ENCODE data around the gene ABAT.
"Not testable (repeated sequence)": the region's sequence is repeated elsewhere in the genome, so short reads cannot be mapped to it uniquely, and the experiment has no call there.

Gene ABAT

GRCh38 chr16:8678068-8678927 is 3.9 kb downstream of the ABAT start:
- no peak for DNase-seq (ENCODE audit: low read depth in 1 of 2, low spot score in 1 of 2)

GRCh38 chr16:8679151-8679550 is 4.7 kb downstream of the ABAT start:
- no peak for DNase-seq (ENCODE audit: low read depth in 1 of 2, low spot score in 1 of 2)

GRCh38 chr16:8682551-8683259 is 8.3 kb downstream of the ABAT start:
- DNase-seq (ENCODE audit: low read depth in 1 of 2, low spot score in 1 of 2), result no peak

- no peak for DNase-seq (ENCODE audit: low read depth in 1 of 2, low spot score in 1 of 2)
These were observed 9.2 kb downstream of the ABAT start for GRCh38 chr16:8683640-8684039.

DNA sequence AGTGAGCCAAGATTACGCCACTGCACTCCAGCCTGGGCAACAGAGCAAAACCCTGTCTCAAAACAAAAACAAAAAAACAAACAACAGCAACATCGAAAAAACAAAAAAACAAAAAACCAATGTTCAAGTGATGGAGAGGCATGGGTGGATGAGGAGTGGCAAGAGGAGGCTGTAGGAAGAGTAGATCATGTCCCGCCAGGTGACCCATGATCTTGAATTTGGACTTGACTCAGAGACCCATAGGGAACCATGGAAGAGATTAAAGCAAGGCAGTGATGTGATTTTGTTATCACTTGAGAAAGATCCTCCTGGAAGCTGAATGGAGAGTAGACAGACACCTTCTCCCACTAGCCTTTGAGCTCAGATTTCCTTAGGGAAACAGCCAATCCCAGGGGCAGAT is 11.2 kb downstream of the ABAT start:
- no peak for DNase-seq (ENCODE audit: low read depth in 1 of 2, low spot score in 1 of 2)

DNA sequence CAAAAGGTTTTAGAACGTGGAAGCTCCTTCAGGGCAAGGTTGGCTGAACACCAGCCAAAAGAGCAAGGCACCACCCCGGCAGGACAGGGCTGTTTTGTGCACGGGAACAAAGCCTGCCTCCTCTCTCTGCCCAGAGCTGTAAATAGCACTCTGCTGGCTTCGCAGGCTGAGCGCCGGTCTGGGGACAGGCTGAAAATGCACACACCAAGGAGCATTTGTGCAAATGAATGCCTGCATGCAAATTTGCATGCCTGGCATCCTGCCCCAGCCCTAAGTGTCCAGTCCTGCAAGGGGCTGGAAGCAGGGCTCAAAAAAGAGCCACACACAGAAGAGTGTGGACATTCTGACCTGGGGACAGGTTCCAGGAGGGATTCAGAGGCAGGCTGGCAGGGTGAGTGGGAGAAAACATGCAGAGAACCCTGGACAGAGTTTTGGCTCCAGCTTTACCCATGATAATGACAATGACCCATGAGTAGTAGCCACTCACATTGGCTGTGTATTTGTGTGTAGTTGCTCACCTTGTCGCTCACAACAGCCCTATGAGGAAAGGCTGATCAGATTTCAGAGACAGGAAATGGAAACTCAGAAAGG is 11.7 kb downstream of the ABAT start:
- DNase-seq (ENCODE audit: low read depth in 1 of 2, low spot score in 1 of 2), result no peak

DNA sequence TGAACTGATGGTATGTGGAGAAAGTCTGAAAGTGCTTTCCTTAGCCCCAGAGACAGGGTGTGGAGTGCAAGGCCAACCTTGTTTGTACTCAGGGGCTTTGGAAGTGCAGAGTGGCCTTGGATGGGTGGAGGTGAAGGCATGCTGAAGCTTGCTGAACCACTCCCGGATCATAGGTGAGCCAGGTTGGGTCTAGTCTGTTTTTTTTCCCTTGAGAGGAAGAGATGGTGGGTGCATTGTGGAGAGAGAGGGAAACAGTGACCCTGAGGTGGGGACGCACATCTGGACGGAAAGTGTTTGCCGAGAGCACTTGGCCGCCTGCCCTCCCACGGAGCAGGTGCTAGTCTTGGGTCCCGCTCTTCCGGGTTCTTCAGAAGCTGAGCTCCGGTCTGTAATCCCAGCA is 12.5 kb downstream of the ABAT start:
- DNase-seq (ENCODE audit: low read depth in 1 of 2, low spot score in 1 of 2), result no peak

DNA sequence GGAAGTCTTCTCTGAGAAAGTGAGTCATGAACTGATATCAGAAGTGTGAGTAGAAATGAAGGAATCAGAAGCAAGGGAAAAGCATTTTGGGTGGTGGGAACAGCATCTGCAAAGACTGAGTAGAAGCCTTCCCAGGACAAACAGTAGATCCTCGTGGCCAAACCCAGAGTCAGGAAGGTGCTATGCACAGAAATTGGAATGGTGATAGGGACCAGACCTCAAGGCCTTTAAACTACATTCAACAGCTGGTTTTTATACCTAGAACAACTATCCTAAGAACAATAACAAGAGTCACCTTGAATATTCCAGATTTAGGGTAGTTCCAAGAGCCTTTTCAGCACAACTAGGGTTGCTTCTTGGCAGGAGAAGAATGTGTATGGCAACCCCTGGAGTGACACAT is 15.3 kb downstream of the ABAT start:
- DNase-seq (ENCODE audit: low read depth in 1 of 2, low spot score in 1 of 2), result no peak

DNA sequence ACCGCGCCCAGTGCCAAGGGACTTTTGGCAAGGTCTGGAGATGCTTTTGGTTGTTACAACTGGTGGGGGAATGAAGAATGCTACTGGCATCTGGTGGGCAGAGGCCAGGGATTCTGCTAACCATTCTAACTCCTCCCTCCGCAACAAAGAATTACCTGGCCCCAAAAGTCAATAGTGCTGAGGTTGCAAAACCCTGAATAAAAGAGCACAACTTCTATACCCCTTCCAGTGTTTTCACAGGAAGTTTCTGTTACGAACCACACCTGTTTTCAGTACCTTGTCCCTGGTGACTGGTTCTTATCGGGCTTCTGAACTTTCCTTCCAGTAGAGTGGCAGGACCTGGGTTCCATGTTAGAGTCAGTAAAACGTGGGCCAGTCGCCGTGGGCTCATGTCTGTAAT is 17.3 kb downstream of the ABAT start:
- DNase-seq (ENCODE audit: low read depth in 1 of 2, low spot score in 1 of 2), result no peak

DNA sequence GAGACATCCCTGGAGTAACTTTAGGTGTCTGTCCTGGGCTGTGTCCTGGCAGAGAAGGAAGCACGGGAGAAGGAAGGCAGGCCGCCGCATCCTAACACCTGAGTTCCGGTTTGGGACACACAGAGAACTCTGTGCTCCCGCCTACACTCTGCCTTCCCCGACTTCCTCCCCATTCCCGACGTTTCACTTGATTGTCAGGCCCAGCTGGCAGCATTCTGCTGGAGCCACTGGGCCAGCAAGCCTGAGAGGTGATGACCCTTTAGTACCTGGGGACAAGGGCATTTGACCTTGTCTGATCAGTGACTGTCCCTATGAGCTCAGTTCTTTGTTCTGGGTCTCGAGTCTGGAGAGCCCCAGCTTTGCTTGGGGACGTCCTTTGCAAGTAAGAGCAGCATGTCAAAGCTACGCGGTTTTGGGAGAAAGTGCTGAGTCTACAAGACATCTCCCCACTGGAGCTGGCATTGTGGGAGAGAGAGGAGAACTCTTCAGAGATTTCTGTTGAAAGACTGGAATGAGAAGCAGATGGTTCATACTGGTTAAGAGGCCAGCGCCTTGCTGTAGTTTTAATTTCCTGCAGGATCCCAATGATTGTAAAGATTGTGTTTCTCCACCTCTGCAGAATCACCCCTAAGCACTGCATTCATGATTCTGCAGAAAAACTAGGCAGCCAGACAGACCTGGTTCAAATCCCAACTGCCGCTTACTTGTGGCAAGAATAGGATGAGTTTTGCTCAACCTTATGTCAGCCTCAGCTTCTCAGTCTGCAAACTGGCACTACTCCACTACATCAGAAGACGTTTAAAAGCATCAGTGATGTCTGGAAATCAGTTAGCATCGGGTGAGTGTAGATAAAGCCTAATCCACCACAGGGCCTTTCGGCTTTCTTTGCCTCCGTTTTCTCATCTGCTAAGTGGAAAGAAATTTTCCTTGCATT is 20.6 kb downstream of the ABAT start:
- no peak for DNase-seq (ENCODE audit: low read depth in 1 of 2, low spot score in 1 of 2)

GRCh38 chr16:8696880-8697279 is 22.5 kb downstream of the ABAT start:
- DNase-seq (ENCODE audit: low read depth in 1 of 2, low spot score in 1 of 2), result no peak

DNA sequence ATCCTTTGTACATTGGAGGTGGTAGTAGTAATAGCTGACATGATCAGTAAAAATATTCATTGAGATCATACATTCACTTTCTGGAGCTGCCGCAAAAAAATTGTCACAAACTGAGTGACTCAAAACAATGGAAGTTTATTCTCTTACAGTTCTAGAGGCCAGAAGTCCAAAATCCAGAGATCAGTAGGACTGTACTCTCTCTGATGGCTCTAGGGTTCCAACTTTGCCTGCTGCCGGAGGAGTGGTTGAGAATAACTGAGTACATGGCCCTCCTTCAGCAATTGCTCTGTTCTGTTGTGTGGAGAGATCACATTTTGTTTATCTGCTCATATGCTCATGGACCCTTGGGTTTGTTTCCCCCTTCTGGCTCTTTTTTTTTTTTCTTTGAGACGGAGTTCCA is 23.5 kb downstream of the ABAT start:
- DNase-seq (ENCODE audit: low read depth in 1 of 2, low spot score in 1 of 2), result no peak

DNA sequence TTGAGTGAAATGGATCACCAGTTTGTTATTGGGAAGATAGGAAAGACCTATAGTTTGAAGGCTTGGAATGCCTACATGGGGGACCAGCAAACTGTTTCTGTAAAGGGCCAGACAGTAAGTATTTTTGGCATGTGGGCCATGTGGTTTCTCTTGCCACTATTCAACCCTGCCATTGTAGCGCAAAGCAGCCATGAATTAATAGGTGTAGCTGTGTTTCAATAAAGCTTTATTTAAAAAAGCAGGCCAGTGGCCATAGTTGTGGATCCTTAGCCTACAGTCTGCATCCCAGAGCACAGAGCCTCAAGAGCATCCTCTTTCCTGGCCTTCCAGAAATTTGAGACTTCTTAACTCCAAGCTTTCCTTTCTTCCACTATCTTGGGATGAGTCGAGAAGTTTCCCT is 29.3 kb downstream of the ABAT start:
- no peak for DNase-seq (ENCODE audit: low read depth in 1 of 2, low spot score in 1 of 2)

DNA sequence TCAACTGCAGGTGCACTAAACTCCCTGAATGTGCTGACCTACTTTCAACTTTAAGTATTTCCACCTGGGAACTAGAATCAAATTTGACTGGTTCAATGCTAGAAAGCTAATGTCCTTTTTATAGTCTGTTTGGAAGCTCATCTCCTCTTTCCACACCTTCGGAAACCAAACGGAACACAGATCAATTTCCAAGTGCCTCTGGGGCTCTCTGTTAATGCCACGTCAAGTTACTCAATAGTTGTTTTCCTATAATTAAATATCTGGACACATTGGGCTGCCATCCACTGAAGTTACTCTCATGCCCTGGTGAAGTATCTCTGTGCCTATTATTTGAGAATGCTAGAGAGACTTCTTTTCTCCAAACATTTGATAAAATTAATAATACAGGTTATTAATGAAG is 29.7 kb downstream of the ABAT start:
- no peak for DNase-seq (ENCODE audit: low read depth in 1 of 2, low spot score in 1 of 2)

GRCh38 chr16:8705100-8705822 is 30.8 kb downstream of the ABAT start:
- not testable (repeated sequence) for DNase-seq (ENCODE audit: low read depth in 1 of 2, low spot score in 1 of 2)

GRCh38 chr16:8708536-8708935 is 34.1 kb downstream of the ABAT start:
- no peak for DNase-seq (ENCODE audit: low read depth in 1 of 2, low spot score in 1 of 2)

DNA sequence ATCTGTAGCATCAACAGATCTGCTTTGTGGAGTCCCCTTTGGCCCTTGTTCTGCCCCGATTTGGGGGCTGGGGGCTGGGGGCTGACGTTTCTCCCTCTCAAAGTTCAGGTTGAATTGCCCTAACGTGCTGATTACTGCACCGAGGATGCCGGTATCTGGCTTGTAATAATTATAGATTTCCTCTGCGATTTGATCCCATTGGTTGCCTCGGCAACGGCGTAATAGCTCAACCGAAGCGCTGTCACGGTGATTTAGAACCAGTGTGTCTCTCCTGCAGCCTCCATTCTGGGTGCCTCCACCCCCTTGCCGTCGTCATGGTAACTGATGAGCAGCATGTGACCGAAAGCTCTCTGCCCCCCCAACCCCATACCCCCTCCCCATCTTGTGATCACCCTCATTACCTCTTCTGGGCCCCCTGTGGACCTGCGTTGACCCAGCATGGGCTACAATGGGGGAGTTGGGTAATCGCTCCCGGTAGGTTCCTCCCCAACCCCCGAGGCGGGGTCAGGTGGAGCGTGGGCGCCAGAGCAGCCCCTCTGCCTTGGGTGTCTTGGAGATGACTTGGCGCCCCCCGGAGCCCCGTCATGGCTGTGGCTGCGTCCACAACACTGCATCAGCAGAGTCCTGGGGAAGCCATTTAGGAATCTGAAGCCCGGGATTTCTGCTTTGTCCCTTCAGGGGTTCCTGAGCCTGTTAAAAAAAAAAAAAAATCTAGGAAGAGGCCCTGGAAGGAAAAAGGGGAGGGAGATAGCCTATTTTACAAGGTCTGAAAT is 38.4 kb downstream of the ABAT start:
- no peak for DNase-seq (ENCODE audit: low read depth in 1 of 2, low spot score in 1 of 2)

DNA sequence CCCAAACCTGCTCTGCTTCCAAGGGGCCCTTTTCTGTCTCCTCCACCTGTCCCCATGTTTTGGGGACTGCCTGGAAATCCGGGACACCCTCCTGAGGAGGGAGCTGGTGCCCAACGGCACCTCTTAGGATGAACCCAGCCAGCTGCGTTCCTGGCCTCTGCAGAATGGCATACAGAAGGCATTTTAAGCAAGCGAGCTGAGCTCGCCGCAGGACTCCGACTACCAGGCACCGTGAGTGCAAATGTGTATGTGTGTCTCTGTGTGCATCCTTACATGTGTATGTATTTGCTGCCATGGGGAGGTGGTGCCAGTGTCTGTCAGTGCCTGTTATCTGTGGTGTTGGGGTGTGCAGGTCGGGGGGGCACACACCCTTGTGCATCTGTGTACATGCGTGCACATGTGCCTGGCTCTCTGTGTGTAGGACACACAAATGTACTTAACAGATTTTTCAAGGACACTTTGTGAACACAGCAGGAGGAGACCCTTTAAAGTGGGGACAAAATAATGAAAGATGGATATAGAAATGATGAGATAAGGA is 39.3 kb downstream of the ABAT start:
- no peak for DNase-seq (ENCODE audit: low read depth in 1 of 2, low spot score in 1 of 2)

- no peak for DNase-seq (ENCODE audit: low read depth in 1 of 2, low spot score in 1 of 2)
These were observed 39.8 kb downstream of the ABAT start for GRCh38 chr16:8714174-8714573.
